Upper lobe of left lung (tissue), 6 donors: ENCODE measurements around the gene CTRL. TPM values are rescaled to one million over a fixed set of nuclear protein-coding genes. Genes with fewer than 3 reads are reported as not detected.

Experiments used
- ATAC-seq, 2 donors: fragments of 200-7000 bp; cut with Tn5 transposase; one replicate each; pipeline ENCODE4 v1.9.1; 2022; ENCODE audit warnings: mild to moderate bottlenecking in 2 of 2, moderate library complexity in 2 of 2; ENCODE audit not compliant: low FRiP score in 2 of 2
- DNase-seq, 2 donors: peaks; one replicate each; pipeline ENCODE4 v3.0.0-alpha.2; 2019 to 2020
- H3K27ac ChIP-seq, 4 donors: fragments of 200-600 bp; sonication (generic); one replicate each; pipeline ENCODE4 v1.5.1; 2016 to 2019
- H3K27me3 ChIP-seq, 4 donors: fragments of 200-600 bp; sonication (generic); one replicate each; pipeline ENCODE4 v1.5.1; 2017 to 2019
- H3K36me3 ChIP-seq, 4 donors: fragments of 200-600 bp; sonication (generic); one replicate each; pipeline ENCODE4 v1.5.1; 2016 to 2019
- H3K4me1 ChIP-seq, 4 donors: fragments of 200-600 bp; sonication (generic); one replicate each; pipeline ENCODE4 v1.5.1; 2018 to 2019
- H3K4me3 ChIP-seq, 4 donors: fragments of 200-600 bp; sonication (generic); one replicate each; pipeline ENCODE4 v1.5.1; 2017 to 2019; ENCODE audit warnings: mild to moderate bottlenecking in 2 of 4, moderate library complexity in 1 of 4
- H3K9me3 ChIP-seq, 4 donors: fragments of 200-600 bp; sonication (generic); one replicate each; pipeline ENCODE4 v1.5.1; 2018 to 2019
- CTCF ChIP-seq, 6 experiments: fragments of 450-650 bp in 4 of 6; fragments of 200-600 bp in 2 of 6; sonication (generic) in 2 of 6; IDR thresholded peaks; one replicate each; pipeline ENCODE4 v1.5.1; 2016 to 2019; ENCODE audit warnings: antibody characterized with exemption in 6 of 6
- EP300 ChIP-seq, 4 donors: sonication (generic); formaldehyde crosslinking; IDR thresholded peaks; one replicate each; pipeline ENCODE4 v1.5.1; 2017; ENCODE audit warnings: antibody characterized with exemption in 4 of 4, control low read depth in 2 of 4
- POLR2A ChIP-seq, 4 donors: fragments of 450-650 bp; IDR thresholded peaks; one replicate each; pipeline ENCODE4 v1.5.1; 2016 to 2017; ENCODE audit warnings: antibody characterized with exemption in 4 of 4, mild to moderate bottlenecking in 2 of 4
- POLR2AphosphoS5 ChIP-seq, 2 donors: sonication (generic); formaldehyde crosslinking; IDR thresholded peaks; one replicate each; pipeline ENCODE4 v1.5.1; 2017; ENCODE audit warnings: antibody characterized with exemption in 2 of 2
- WGBS, 2 donors: methylation state at CpG; one replicate each; pipeline ENCODE4 v1.1.5; 2017 to 2018; 5-methylcytosine and 5-hydroxymethylcytosine counted together
- total RNA-seq, 6 donors: library from RNA; depleted of rRNA in 4 of 6; stranded (reverse); fragments of >200 nt in 4 of 6; gene quantifications; one replicate each; pipeline versions ENCODE4 v1.1.0 to v1.2.1, GENCODE V29; 2016 to 2021
- donor health status: DM: no; HTN: no; CAD: no; lungs with moderate emphysema.
- donor health status: DM: no; HTN: yes; CAD: no; lungs with severe emphysema.

Gene CTRL
- total RNA-seq, 6 donors from 2014 or later, result 1.6 to 4.2 (median 2.4) TPM

GRCh38 chr16:67965668-67966548, 34.2 kb upstream of the CTRL start:
- Histone ChIP-seq H3K9me3 (no peaks in the 10 kb centered on the region), H3K27me3 (no peaks in the 10 kb centered on the region), H3K4me3 (peak overlapping the region in 3 of 4 donors; percentile 74 to 99 (median 78)), H3K4me1 (peaks cover 50 to 74% (median 57%) of the 10 kb centered on the region in 4 donors), H3K27ac (peak overlapping the region; percentile 90 to 98 (median 96)), H3K36me3 (peaks cover 0 to 31% (median 22%) of the 10 kb centered on the region in 4 donors)
- 69 to 73% methylated on average over 8 of the region's 11 CpGs for WGBS, 2 donors
- no peak for ATAC-seq
- TF ChIP-seq POLR2AphosphoS5 (IDR thresholded peaks at IDR 0.05) (no peak), CTCF (IDR thresholded peaks at IDR 0.05) (no peak), EP300 (IDR thresholded peaks at IDR 0.05) (no peak), POLR2A (IDR thresholded peaks at IDR 0.05) (no peak)
- DNase-seq, result no peak

GRCh38 chr16:67964477-67965131, 32.9 kb upstream of the CTRL start:
- WGBS, 2 donors, result 82 to 88% methylated on average over 6 of the region's 6 CpGs
- H3K4me1 ChIP-seq, result peaks cover 62 to 86% (median 67%) of the 10 kb centered on the region in 4 donors
- ATAC-seq (no peak), DNase-seq (no peak)
- H3K9me3 ChIP-seq, result no peaks in the 10 kb centered on the region
- no peak for TF ChIP-seq POLR2A (IDR thresholded peaks at IDR 0.05)
- TF ChIP-seq POLR2AphosphoS5 (IDR thresholded peaks at IDR 0.05), result no peak
- no peak for TF ChIP-seq CTCF (IDR thresholded peaks at IDR 0.05)
- TF ChIP-seq EP300 (IDR thresholded peaks at IDR 0.05), result no peak
- peaks cover 0 to 43% (median 30%) of the 10 kb centered on the region in 4 donors for H3K36me3 ChIP-seq
- peak overlapping the region; percentile 41 to 98 (median 96) for H3K27ac ChIP-seq
- H3K27me3 ChIP-seq, result no peaks in the 10 kb centered on the region
- H3K4me3 ChIP-seq, result no peak overlapping the region

GRCh38 chr16:67963662-67964321, 32.1 kb upstream of the CTRL start:
- TF ChIP-seq POLR2A (IDR thresholded peaks at IDR 0.05) (no peak), EP300 (IDR thresholded peaks at IDR 0.05) (no peak), CTCF (IDR thresholded peaks at IDR 0.05) (no peak), POLR2AphosphoS5 (IDR thresholded peaks at IDR 0.05) (peak in 1 of 2 donors; percentile 15)
- peaks cover 70 to 86% (median 71%) of the 10 kb centered on the region in 4 donors for H3K4me1 ChIP-seq
- DNase-seq, result peak in 1 of 2 donors; percentile 78
- 76 to 80% methylated on average over 15 to 31 of the region's 32 CpGs for WGBS, 2 donors
- no peaks in the 10 kb centered on the region for H3K27me3 ChIP-seq
- peak overlapping the region; percentile 41 to 97 (median 52) for H3K27ac ChIP-seq
- no peaks in the 10 kb centered on the region for H3K9me3 ChIP-seq
- peak overlapping the region in 1 of 4 donors; percentile 6 for H3K4me3 ChIP-seq
- H3K36me3 ChIP-seq, result peaks cover 0 to 51% (median 34%) of the 10 kb centered on the region in 4 donors
- ATAC-seq, result no peak

GRCh38 chr16:67963292-67963661, 31.6 kb upstream of the CTRL start:
- H3K27ac ChIP-seq, result peak overlapping the region; percentile 41 to 97 (median 52)
- no peak for ATAC-seq
- no peak for DNase-seq
- TF ChIP-seq POLR2AphosphoS5 (IDR thresholded peaks at IDR 0.05), result no peak
- TF ChIP-seq CTCF (IDR thresholded peaks at IDR 0.05), result no peak
- TF ChIP-seq POLR2A (IDR thresholded peaks at IDR 0.05), result no peak
- TF ChIP-seq EP300 (IDR thresholded peaks at IDR 0.05), result no peak
- H3K4me1 ChIP-seq, result peaks cover 74 to 86% (median 76%) of the 10 kb centered on the region in 4 donors
- H3K4me3 ChIP-seq, result no peak overlapping the region
- peaks cover 0 to 56% (median 38%) of the 10 kb centered on the region in 4 donors for H3K36me3 ChIP-seq
- no peaks in the 10 kb centered on the region for H3K9me3 ChIP-seq
- no peaks in the 10 kb centered on the region for H3K27me3 ChIP-seq
- WGBS, 2 donors, result 77 to 92% methylated on average over 2 of the region's 2 CpGs
